MG63 (cell line): ENCODE data around the gene UTP4. TPM values are rescaled to one million over a fixed set of nuclear protein-coding genes. Genes with fewer than 3 reads are reported as not detected.
A peak's percentile ranks its signal among the peaks of the same experiment; 100 is the strongest.

Experiments
- DNase-seq: peaks from one replicate; pipeline ENCODE4 v3.0.0-alpha.2; 2020
- H3K27me3 ChIP-seq: fragments of 250-450 bp; sonication (Bioruptor Pico); 2 replicates; pipeline ENCODE4 v1.5.1; 2020; ENCODE audit warnings: mild to moderate bottlenecking, moderate library complexity
- H3K36me3 ChIP-seq: fragments of 250-450 bp; sonication (Bioruptor Pico); 2 replicates; pipeline ENCODE4 v1.5.1; 2020; ENCODE audit warnings: mild to moderate bottlenecking, moderate library complexity
- H3K4me3 ChIP-seq: fragments of 250-450 bp; sonication (Bioruptor Pico); 2 replicates; pipeline ENCODE4 v1.5.1; 2020; ENCODE audit warnings: mild to moderate bottlenecking, moderate library complexity
- H3K9me3 ChIP-seq: fragments of 250-450 bp; sonication (Bioruptor Pico); 2 replicates; pipeline ENCODE4 v1.5.1; 2020; ENCODE audit warnings: mild to moderate bottlenecking, moderate library complexity
- total RNA-seq: library from RNA; depleted of rRNA; stranded (reverse); fragments of >200 nt; shearing (Covaris generic); gene quantifications from 2 replicates; pipeline ENCODE4 v1.2.3, GENCODE V29; 2014; ENCODE audit warnings: low replicate concordance; rRNA removed

The UTP4 gene
- total RNA-seq, result 76.6 and 108 TPM in 2 replicates

DNA sequence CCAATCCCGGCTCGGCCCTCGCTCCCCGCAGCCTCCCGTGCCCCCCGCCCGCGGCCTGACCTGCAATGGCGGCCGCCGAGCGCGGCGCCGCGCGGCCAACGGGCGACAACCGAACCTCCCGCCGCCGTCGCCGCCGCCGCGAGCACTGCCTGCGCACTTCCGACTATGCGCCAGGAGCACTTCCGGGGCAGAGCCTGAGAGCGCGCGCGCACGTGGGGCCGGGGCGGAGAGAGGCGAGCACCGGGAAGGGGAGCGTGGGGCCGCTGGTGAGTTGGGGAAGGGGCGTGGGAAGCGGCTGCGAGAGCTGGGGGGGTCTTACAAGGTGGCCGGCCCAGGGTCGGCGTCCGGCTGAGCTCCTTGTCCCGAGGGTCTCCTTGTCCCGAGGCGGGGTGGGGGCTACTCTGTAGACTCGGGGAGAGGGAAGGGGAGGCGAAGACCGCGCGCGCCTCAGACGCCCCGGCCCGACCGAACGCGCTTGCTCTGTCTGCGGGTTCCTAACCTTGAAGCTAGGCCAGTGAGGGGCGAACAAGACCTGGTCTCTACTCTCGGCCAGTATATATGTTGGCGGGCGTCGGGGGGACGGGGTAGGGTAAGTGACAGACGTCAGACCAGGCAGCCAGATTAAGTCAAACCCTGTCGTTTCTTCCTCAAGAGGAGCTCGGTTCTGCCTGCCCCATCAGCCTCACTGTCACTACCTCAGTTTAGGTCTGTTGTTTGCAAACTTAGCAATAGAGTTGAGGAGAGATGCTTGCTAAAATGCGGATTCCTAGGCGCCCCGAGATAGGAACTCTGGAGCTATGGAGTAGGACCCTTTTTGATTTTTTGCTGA, at the start of gene UTP4, which contains the start of gene CHTF8:
TSS of gene UTP4 (plus strand) at position 226 of the 829 bp plus-strand sequence. CDS start 811 bp downstream, outside the sequence.
TSS of gene CHTF8 (minus strand) at position 165 of the 829 bp plus-strand sequence. CDS start 11,130 bp downstream, outside the sequence.
- Histone ChIP-seq H3K9me3 (no peaks in the 10 kb centered on the region), H3K36me3 (peaks cover 42% of the 10 kb centered on the region), H3K27me3 (no peaks in the 10 kb centered on the region), H3K4me3 (peak within 1 kb of the TSS; percentile 89)
- DNase-seq, result peak; percentile 84

GRCh38 chr16:69083306-69083941, 49.0 kb upstream of the UTP4 start:
- Histone ChIP-seq H3K36me3 (no peaks in the 10 kb centered on the region), H3K4me3 (no peak overlapping the region), H3K27me3 (no peaks in the 10 kb centered on the region), H3K9me3 (no peaks in the 10 kb centered on the region)
- DNase-seq, result no peak

DNA sequence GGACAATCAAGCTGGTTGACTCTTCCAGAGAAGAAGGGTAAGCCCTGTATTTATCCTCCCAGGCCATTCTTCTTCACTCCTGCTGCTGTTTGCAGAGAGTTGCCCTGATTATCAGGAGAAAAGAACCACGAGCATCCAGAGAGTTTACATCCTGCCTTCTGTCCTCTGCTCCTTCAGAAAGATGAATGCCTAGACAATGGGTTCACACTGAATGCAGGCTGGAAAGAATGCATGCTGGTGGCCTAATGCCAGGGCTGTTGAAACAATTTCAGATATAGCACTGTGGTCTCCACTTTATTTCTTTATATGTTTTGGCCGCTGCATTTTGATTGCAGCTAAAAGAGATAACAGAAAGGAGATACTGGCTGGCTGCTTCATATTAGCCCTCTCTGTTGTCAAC, 48.2 kb upstream of the UTP4 start:
- no peaks in the 10 kb centered on the region for H3K36me3 ChIP-seq
- H3K9me3 ChIP-seq, result no peaks in the 10 kb centered on the region
- H3K27me3 ChIP-seq, result no peaks in the 10 kb centered on the region
- no peak overlapping the region for H3K4me3 ChIP-seq
- DNase-seq, result no peak

DNA sequence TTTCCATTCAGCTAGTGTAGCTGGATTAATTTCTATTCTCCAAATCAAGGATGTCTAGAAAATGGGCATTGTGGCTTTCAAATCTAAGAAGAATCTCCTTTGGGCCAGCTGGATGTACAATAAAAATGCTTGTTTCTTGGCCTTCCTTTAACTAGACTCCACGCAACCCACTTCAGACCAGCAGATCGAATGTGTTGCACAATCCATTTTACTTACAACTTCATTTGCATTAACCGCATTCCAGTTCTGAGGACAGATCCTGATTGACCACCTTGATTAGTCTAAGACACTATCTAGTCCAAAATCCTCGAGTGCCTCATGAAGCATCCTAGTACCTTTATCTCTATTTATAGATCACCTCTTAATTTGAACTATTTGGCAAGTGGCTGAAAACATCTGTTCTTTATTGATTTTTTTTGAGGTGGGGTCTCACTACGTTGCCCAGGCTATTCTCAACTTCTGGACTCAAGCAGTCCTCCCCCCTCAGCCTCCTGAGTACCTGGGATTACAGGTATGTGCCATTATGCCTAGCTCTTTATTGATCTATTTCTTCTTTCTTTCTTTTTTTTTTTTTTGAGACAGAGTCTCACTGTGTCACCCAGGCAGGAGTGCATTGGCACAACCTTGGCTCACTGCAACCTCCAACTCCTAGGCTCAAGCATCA, 47.3 kb upstream of the UTP4 start:
- H3K9me3 ChIP-seq, result no peaks in the 10 kb centered on the region
- H3K4me3 ChIP-seq, result no peak overlapping the region
- no peaks in the 10 kb centered on the region for H3K27me3 ChIP-seq
- no peaks in the 10 kb centered on the region for H3K36me3 ChIP-seq
- DNase-seq, result no peak

DNA sequence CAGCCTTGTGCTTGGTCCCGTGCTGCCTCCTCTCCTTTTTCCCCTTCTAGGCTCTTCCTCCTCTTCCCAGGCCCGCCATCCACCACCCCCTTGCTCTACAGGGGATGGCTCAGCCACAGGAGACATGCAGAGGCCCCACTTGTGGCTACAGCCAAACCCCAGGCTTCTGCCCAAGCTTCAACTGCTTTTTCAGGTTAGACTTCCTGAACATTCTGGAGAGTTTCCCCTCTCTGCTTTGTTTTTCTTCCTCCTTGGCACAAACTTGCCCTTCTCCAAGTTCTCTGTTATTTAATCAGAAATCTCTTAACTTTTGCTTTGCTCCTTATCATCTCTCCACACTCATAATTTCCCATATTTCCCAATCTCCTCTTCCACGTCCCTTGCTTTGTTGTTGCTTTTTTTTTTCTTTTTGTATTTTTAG, 45.3 kb upstream of the UTP4 start:
- no peaks in the 10 kb centered on the region for H3K36me3 ChIP-seq
- no peaks in the 10 kb centered on the region for H3K9me3 ChIP-seq
- H3K4me3 ChIP-seq, result no peak overlapping the region
- no peak for DNase-seq
- no peaks in the 10 kb centered on the region for H3K27me3 ChIP-seq

- Histone ChIP-seq H3K36me3 (no peaks in the 10 kb centered on the region), H3K9me3 (no peaks in the 10 kb centered on the region), H3K27me3 (no peaks in the 10 kb centered on the region), H3K4me3 (no peak overlapping the region)
- DNase-seq, result no peak
These were observed 43.8 kb upstream of the UTP4 start for GRCh38 chr16:69088684-69089083.

- H3K9me3 ChIP-seq, result no peaks in the 10 kb centered on the region
- no peak for DNase-seq
These were observed 43.1 kb upstream of the UTP4 start for GRCh38 chr16:69089091-69089910.

GRCh38 chr16:69093974-69094373, 38.5 kb upstream of the UTP4 start:
- no peaks in the 10 kb centered on the region for H3K36me3 ChIP-seq
- H3K27me3 ChIP-seq, result no peaks in the 10 kb centered on the region
- H3K4me3 ChIP-seq, result no peak overlapping the region
- H3K9me3 ChIP-seq, result no peaks in the 10 kb centered on the region
- DNase-seq, result no peak

More at GRCh38 chr16:69089091-69089910, 43.1 kb upstream of the UTP4 start:
- H3K4me3 ChIP-seq, result no peak overlapping the region
- H3K36me3 ChIP-seq, result no peaks in the 10 kb centered on the region
- H3K27me3 ChIP-seq, result no peaks in the 10 kb centered on the region

GRCh38 chr16:69094501-69094900, 37.9 kb upstream of the UTP4 start:
- H3K4me3 ChIP-seq, result no peak overlapping the region
- H3K36me3 ChIP-seq, result no peaks in the 10 kb centered on the region
- no peaks in the 10 kb centered on the region for H3K9me3 ChIP-seq
- H3K27me3 ChIP-seq, result no peaks in the 10 kb centered on the region
- DNase-seq, result no peak

DNA sequence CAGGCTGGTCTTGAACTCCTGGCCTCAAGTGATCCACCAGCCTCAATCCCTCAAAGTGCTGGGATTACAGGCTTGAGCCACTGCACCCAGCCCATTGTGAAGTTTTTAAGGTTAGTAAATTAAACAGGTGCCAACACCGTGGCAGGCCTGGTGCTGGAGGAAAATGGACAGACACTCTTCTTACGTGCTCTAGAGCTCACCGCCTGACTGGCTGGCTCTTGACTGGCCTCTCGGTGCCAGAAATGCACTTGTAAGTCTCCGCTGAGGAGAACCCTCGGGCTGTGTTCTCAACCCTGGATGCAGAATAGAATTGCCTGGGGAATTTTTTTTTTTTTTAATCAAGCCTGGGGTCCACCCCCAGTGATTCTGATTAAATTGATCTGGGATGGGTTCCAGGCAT, 37.3 kb upstream of the UTP4 start:
- no peaks in the 10 kb centered on the region for H3K27me3 ChIP-seq
- H3K36me3 ChIP-seq, result no peaks in the 10 kb centered on the region
- H3K4me3 ChIP-seq, result no peak overlapping the region
- no peak for DNase-seq
- no peaks in the 10 kb centered on the region for H3K9me3 ChIP-seq

- DNase-seq, result no peak
- Histone ChIP-seq H3K36me3 (no peaks in the 10 kb centered on the region), H3K4me3 (no peak overlapping the region), H3K9me3 (no peaks in the 10 kb centered on the region), H3K27me3 (no peaks in the 10 kb centered on the region)
These were observed 32.3 kb upstream of the UTP4 start for GRCh38 chr16:69100071-69100691.

DNA sequence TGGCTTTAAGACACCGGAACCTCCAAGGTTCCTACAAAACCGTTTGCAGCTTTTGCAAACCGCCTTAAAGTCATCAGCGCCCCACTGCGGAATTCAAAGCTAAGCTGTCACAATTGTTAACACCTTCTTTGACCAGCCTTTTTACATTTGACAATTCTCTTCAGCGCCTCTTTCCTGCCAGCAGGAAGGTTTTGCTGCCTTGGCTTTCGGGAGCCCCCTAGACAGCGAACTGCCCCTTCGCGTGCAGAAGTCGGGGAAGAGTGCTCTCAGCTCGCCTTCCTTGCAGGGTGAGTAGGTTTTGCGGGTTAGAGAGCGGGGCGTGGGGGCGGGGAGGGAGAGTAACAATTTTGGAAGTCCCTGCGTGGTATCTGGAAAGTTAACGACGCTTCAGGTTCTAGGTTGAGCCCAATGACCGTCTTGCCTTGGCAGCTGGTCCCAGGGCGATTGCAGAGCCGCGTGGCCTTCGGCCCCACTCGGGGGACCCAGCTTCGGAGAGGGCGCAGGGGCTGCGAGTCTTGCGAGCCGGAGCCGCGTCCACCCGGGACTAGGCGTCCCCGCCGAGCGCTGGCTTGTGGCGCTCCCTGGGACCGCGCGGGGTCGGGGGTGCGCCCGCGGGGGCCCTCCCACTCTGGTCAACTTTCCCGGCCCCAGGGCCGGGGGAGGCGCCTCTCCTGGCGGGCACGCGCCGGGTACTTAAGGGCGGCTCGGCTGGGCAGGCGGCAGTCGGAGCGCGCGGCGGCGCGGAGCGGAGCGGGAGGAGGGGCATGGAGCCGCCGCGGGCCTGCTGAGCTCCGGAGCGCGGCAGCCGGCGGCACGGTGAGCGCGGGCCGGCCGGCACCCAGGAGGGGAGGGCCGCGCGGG, 26.7 kb upstream of the UTP4 start, which contains the start of gene HAS3:
TSS of gene HAS3 (plus strand) at position 153 of the 861 bp plus-strand sequence. CDS start 3,743 bp downstream, outside the sequence.
- H3K4me3 ChIP-seq, result peak within 1 kb of the TSS; percentile 69

DNA sequence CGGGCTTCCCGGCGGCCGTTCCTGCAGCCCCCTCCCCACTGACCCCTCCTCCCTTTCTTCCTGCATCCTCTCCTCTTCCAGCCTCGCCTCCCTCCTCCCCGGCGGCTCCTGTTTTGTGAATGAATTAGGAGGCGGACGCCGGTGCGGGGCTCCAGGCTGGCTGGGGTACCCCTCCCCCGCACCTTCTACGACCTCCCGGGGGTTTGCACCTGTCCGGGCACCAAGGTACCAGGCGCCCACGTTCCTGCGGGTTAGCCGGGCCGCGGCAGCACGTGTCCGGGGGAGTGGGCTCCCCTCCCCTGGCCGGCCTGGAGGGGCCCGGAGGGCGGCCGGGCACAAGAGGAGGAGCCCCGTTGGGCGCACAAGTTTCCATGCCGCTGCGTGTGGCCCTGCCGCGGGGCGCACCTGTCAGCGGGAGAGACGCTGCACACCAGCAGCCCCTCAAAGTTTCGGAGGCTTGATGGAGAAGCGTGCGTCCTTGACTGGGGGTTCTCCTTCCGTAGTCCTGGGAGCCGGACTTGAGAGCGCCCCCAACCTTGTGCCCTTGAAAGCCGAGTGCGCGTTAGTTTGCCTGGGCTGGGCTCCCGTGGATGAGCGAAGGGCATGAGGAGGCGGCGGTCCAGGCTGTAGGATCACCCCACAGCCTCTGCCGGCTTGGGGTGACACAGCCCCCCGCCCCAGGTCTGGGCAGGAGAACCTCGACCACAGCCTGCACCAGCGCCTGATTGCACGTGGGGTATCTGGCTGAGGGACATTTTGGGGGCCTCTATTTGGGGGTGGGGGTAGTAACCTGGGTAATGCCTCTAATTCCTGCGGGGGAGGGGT, 25.7 kb upstream of the UTP4 start:
- DNase-seq, result no peak
- Histone ChIP-seq H3K27me3 (no peaks in the 10 kb centered on the region), H3K36me3 (peaks cover 30% of the 10 kb centered on the region)

More for the DNA sequence above, 26.7 kb upstream of the UTP4 start, which contains the start of gene HAS3:
- Histone ChIP-seq H3K27me3 (no peaks in the 10 kb centered on the region), H3K9me3 (no peaks in the 10 kb centered on the region), H3K36me3 (peaks cover 24% of the 10 kb centered on the region)
- DNase-seq, result peak; percentile 72

DNA sequence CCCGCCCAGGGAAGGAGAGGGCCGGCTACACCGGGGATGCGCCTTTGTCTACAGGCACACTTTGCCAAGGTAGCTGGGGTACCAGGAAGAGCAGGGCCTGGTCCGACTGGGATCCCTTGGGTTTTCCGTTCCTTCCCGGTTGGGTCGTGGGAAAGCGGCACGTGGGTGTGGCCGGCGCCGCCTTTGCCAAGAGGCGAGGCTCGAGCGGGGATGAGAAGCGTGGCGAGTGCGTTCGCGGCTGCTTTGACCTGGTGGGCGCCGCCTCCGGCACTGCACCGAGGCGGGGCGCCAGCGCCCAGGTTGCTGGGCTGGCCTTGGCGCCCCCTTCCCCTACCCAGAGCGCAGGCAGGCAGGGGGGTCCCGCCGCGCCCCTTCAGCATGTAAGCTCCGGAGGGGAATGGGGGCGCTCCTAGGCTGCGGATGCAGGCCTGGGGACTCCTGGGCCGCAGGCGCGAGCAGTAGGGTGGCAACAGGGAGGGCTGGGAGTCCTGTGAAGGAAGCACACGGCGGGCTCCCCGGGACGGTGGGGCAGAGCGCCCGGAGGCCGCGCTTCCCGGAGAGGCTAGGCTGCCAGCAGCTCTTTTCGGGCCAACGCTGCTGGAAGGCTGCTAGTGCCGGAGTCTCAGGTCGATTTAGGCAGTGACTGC, 25.0 kb upstream of the UTP4 start:
- Histone ChIP-seq H3K9me3 (no peaks in the 10 kb centered on the region), H3K36me3 (peaks cover 37% of the 10 kb centered on the region), H3K27me3 (no peaks in the 10 kb centered on the region), H3K4me3 (peak overlapping the region; percentile 69)
- DNase-seq, result peak; percentile 65

More for the DNA sequence above, 25.7 kb upstream of the UTP4 start:
- peak overlapping the region; percentile 69 for H3K4me3 ChIP-seq
- no peaks in the 10 kb centered on the region for H3K9me3 ChIP-seq
